Right kidney (tissue), 9 donors: ENCODE data around the gene CHST11.

Source experiments
- DNase-seq: peaks from one replicate; pipeline ENCODE4 v3.0.0-alpha.2; 2016
- long read RNA-seq, 8 donors: transcript quantifications; one replicate each; lab custom pipeline, GENCODE V29; 2026

Gene CHST11
- long read RNA-seq, donor 1, full-length matches to known transcripts, result 1 of 1 reads
- long read RNA-seq, donor 1, partial matches to known transcripts, result 0 of 1 reads
- long read RNA-seq, donor 1, other reads (novel, unspliced or antisense), result 0 of 1 reads
- long read RNA-seq, donor 2, full-length matches to known transcripts, result 3 of 3 reads
- long read RNA-seq, donor 2, partial matches to known transcripts, result 0 of 3 reads
- long read RNA-seq, donor 2, other reads (novel, unspliced or antisense), result 0 of 3 reads
- long read RNA-seq, donor 3, full-length matches to known transcripts, result 1 of 1 reads
- long read RNA-seq, donor 3, partial matches to known transcripts, result 0 of 1 reads
- long read RNA-seq, donor 3, other reads (novel, unspliced or antisense), result 0 of 1 reads
- long read RNA-seq, donor 4, full-length matches to known transcripts, result 4 of 4 reads
- long read RNA-seq, donor 4, partial matches to known transcripts, result 0 of 4 reads
- long read RNA-seq, donor 4, other reads (novel, unspliced or antisense), result 0 of 4 reads
- long read RNA-seq, donor 5, full-length matches to known transcripts, result 5 of 5 reads
- long read RNA-seq, donor 5, partial matches to known transcripts, result 0 of 5 reads
- long read RNA-seq, donor 5, other reads (novel, unspliced or antisense), result 0 of 5 reads
- long read RNA-seq, donor 6, full-length matches to known transcripts, result 8 of 14 reads
- long read RNA-seq, donor 6, partial matches to known transcripts, result 6 of 14 reads
- long read RNA-seq, donor 6, other reads (novel, unspliced or antisense), result 0 of 14 reads
- long read RNA-seq, donor 7, full-length matches to known transcripts, result 8 of 8 reads
- long read RNA-seq, donor 7, partial matches to known transcripts, result 0 of 8 reads
- long read RNA-seq, donor 7, other reads (novel, unspliced or antisense), result 0 of 8 reads
- long read RNA-seq, donor 8, full-length matches to known transcripts, result 6 of 6 reads
- long read RNA-seq, donor 8, partial matches to known transcripts, result 0 of 6 reads
- long read RNA-seq, donor 8, other reads (novel, unspliced or antisense), result 0 of 6 reads

- DNase-seq, result no peak
Observed at GRCh38 chr12:104456417-104456949, at the start of gene CHST11. Gene CHST11, plus strand, starts transcription at chr12:104456948.

GRCh38 chr12:104407438-104407837, 49.3 kb upstream of the CHST11 start:
- no peak for DNase-seq

GRCh38 chr12:104407922-104408321, 48.8 kb upstream of the CHST11 start:
- no peak for DNase-seq

GRCh38 chr12:104410326-104410725, 46.4 kb upstream of the CHST11 start:
- no peak for DNase-seq

GRCh38 chr12:104410786-104411185, 46.0 kb upstream of the CHST11 start:
- DNase-seq, result no peak

- no peak for DNase-seq
Observed at GRCh38 chr12:104411826-104412641, 44.7 kb upstream of the CHST11 start.

- DNase-seq, result no peak
Observed at GRCh38 chr12:104412681-104413080, 44.1 kb upstream of the CHST11 start.

- DNase-seq, result no peak
Observed at GRCh38 chr12:104413330-104413729, 43.4 kb upstream of the CHST11 start.

- no peak for DNase-seq
Observed at GRCh38 chr12:104414581-104415341, 42.0 kb upstream of the CHST11 start.

- DNase-seq, result no peak
Observed at GRCh38 chr12:104415342-104415980, 41.3 kb upstream of the CHST11 start.

GRCh38 chr12:104416136-104416535, 40.6 kb upstream of the CHST11 start:
- DNase-seq, result no peak

GRCh38 chr12:104416585-104416984, 40.2 kb upstream of the CHST11 start:
- DNase-seq, result no peak

GRCh38 chr12:104419717-104420116, 37.0 kb upstream of the CHST11 start:
- DNase-seq, result no peak

GRCh38 chr12:104420868-104421267, 35.9 kb upstream of the CHST11 start:
- DNase-seq, result no peak

- DNase-seq, result no peak
Observed at GRCh38 chr12:104421343-104421742, 35.4 kb upstream of the CHST11 start.

GRCh38 chr12:104422441-104422840, 34.3 kb upstream of the CHST11 start:
- no peak for DNase-seq

GRCh38 chr12:104423273-104423672, 33.5 kb upstream of the CHST11 start:
- no peak for DNase-seq

GRCh38 chr12:104423809-104424208, 32.9 kb upstream of the CHST11 start:
- DNase-seq, result no peak

- DNase-seq, result no peak
Observed at GRCh38 chr12:104424955-104425354, 31.8 kb upstream of the CHST11 start.

GRCh38 chr12:104425614-104426013, 31.1 kb upstream of the CHST11 start:
- no peak for DNase-seq
